NCI-H128 (cell line): ENCODE data around the gene IFT81.
"Not testable (repeated sequence)": the region's sequence is repeated elsewhere in the genome, so short reads cannot be mapped to it uniquely, and the experiment has no call there.

Experiments
- DNase-seq: peaks from one replicate; lab custom pipeline; 2025; ENCODE audit not compliant: unreplicated experiment; lab: John Stamatoyannopoulos, UW

The IFT81 gene

DNA sequence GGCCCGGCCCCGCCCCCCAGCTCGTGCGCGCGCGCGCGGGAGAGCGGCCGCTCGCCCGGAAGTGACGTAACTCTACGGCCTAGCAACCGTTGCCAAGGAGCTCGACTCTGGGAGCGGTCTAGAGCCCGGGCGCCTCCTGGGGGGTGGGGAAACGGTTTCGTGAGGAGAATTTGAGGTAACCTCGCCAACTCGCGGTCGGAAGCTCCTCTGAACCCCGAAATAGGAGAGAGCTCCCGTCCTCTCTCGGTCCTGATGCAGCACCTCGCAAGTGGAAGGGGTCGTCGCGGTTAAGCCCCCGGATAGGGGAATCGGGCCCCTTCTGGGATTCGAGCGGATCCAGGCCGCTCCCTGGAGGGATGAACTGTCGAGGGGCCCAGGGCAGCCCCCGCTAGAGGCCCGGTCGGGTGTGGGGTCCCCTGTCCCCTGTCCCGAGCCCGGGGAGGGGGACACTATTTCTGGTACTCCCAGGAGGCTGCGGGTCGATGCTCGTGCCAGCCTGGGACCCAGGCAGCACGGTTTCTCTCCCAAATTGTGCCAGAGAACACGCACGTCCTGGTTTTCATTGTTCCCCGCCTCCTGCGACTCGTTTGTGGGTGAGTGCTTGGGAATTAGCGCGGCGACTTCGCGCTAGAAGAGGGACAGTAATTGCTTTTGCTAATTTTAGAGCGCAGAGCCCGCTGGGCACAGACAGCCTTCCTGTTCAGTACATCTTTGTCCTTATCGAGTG, at the start of gene IFT81:
Gene IFT81, plus strand, starts transcription at position 89 of the 727 bp plus-strand sequence. CDS start 3,024 bp downstream, outside the sequence.
- DNase-seq: peak; percentile 93

DNA sequence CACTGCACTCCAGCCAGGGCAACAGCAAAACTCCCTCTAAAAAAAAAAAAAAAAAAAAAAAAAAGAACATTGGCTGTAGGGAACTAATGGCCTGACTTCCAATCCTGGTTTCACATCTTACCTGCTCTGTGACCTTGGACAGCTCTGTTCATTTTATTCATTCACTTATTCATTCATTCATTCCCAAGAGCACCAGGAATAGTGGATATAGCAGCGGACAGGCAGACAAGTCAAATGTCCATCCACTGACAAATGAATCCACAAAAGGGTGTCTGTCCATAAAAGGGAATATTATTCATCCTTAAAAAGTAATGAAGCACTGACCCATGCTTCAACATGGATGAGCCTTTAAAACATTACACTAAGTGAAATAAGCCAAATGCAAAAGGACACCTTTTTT, 48.3 kb upstream of the IFT81 start:
- no peak for DNase-seq

- DNase-seq: no peak
Observed at GRCh38 chr12:110077800-110078199, 46.4 kb upstream of the IFT81 start.

- DNase-seq: no peak
Observed at GRCh38 chr12:110079477-110080400, 44.4 kb upstream of the IFT81 start.

DNA sequence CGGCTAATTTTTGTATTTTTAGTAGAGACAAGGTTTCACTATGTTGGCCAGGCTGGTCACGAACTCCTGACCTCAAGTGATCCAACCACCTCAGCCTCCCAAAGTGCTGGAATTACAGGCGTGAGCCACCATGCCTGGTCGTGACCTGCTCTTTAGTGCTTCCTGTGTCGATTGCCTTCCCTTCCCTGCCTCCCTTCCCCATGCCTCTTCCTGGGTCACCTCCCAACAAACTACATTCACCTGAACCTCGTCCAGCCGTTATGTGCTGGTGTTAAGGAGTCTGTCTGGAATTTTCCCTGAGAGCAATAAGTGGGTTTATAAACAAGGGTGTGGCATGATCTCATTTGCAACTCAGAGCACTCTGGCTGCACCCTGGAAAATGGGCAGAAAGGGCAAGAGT, 43.7 kb upstream of the IFT81 start:
- DNase-seq: no peak

DNA sequence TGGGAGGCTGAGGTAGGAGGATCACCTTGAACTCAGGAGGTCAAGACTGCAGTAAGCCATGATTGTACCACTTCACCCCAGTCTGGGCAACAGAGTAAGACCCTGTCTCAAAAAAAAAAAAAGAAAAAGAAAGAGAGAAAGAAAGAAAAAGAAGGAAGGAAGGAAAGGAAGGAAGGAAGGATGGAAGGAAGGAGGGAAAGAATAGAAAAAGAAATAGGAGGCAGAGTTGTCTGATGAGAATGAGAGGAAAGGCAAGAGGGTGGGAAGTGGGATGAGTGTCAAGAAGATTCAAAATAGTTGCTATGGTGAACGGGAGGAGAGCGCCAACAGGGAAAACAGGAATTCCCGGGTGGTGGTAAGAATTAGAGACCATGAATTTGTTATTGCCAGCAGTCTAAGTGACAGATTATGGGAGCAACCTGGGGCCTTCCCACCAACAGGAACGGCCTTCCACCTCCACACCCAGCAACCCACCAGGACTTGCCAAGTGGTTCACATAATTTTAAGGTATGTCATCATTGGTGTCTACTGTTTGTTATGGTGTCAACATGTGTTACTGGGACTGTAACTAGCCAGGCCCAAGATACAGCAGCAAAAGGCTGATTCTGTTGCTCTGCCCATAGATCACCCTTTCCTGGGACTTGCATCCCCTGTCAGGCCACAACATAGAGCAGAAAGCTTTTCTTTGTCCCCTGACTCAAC, 39.7 kb upstream of the IFT81 start:
- DNase-seq: no peak

DNA sequence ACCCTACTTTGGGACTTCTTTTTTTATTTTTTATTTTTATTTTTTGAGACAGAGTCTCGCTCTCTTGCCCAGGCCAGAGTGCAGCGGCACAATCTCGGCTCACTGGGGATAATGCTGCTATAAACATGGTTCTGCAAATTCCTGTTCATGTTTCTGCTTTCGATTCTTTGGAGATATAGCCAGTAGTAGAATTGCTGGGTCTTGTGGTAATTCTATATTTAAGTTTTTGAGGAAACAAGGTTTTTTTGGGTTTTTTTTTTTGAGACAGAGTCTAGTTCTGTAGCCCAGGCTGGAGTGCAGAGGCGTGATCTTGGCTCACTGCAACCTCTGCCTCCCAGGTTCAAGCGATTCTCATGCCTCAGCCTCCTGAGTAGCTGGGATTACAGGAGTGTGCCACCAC, 35.9 kb upstream of the IFT81 start:
- not testable (repeated sequence) for DNase-seq

- no peak for DNase-seq
Observed at GRCh38 chr12:110088936-110089335, 35.2 kb upstream of the IFT81 start.

GRCh38 chr12:110090266-110091135, 33.7 kb upstream of the IFT81 start:
- DNase-seq: no peak

- no peak for DNase-seq
Observed at GRCh38 chr12:110091136-110091711, 32.9 kb upstream of the IFT81 start.

- no peak for DNase-seq
Observed at GRCh38 chr12:110093631-110094311, 30.4 kb upstream of the IFT81 start.

- peak; percentile 44 for DNase-seq
Observed at GRCh38 chr12:110100315-110100970, 23.7 kb upstream of the IFT81 start.

GRCh38 chr12:110102255-110102654, 21.9 kb upstream of the IFT81 start:
- no peak for DNase-seq

DNA sequence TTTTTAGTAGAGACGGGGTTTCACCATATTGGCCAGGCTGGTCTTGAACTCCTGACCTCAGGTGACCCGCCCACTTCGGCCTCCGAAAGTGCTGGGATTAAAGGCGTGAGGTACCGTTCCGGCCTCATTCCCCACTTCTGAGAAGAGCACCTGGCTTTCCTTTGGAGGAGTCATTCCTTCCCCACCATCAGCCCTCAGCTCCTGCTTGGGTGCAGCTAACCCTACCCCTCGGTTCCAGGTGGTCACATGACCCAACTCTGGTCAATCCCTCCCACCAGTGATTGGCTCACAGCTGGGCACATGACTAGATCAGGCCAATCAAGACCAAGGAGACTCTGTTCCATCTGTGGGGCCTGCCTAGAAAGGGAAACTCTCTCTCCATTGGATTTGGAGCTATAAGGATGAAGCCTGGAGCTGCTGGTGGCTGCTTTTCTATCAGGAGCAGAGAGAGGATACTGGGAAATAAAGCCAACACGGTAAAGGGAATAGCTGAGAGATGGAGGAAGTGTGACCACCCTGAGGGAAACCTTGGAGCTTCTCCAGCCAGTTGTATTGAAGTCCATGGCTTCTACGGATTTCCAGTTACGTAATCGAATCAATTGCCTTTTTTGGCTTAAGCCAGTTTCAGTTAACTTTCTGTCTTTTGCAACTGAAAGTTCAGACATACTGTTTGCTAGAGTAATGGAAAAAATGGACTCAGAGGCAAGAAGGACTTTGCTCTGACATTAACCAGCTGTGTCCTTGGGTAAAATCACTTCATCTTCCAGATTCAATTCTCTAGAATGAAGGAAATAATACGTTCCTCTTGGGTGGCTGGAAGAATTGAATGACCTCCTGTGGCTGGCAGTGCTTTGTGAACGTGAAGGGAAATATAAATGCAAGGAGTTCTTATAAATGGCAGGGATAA, 19.7 kb upstream of the IFT81 start:
- DNase-seq: no peak

- no peak for DNase-seq
Observed at GRCh38 chr12:110105159-110105558, 19.0 kb upstream of the IFT81 start.

GRCh38 chr12:110105986-110106385, 18.2 kb upstream of the IFT81 start:
- DNase-seq: no peak

DNA sequence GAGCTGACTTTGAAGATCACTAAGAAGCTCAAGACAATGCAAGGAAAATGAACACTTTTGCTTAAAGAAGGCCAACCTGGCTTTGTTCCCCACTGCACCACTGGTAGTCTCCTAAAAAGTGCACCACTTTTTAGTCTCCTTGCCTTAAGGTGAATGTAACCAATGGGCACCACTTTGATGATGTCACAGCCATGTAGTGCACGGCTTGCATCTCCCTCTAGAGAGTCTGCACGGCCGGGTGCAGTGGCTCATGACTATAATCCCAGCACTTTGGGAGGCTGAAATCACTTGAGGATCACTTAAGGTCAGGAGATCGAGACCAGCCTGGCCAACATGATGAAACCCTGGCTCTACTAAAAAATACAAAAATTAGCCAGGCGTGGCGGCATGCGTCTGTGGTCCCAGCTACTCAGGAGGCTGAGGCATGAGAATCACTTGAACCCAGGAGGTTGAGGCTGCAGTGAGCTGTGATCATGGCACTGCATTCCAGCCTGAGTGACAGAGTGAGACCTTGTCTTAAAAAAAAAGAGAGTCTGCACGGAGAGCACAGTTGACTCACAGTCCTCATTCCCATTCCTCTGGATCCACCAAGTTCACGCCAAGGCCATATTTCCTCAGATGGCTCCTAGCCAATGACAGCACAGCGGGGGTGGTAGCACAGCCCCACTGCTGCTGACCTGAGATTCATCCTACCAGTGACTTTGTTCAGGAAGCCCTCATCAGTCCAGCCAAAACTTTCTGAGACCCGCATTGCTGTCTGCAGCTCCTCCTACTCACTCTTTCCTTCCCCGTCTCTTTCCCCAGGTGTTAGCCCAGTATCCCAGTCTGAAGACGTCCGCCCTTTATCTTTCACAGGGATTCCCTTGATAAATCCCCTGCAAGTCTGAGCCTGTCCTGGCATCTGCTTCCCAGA, 16.5 kb upstream of the IFT81 start:
- no peak for DNase-seq
